Hematopoietic multipotent progenitor cell (in vitro differentiated cells): ENCODE data around the gene SPDYE4. TPM values are rescaled to one million over a fixed set of nuclear protein-coding genes. Genes with fewer than 3 reads are reported as not detected.
"Not testable (repeated sequence)": the region's sequence is repeated elsewhere in the genome, so short reads cannot be mapped to it uniquely, and the experiment has no call there.

Experiments used
- DNase-seq, 3 donors: peaks; one replicate each; pipeline ENCODE4 v3.0.0-alpha.2; 2011 to 2015; ENCODE audit warnings: low read depth in 2 of 3, low spot score in 2 of 3
- total RNA-seq: library from RNA; depleted of rRNA; stranded (reverse); fragments of >200 nt; gene quantifications from one replicate; pipeline ENCODE4 v1.2.3, GENCODE V29; 2012

Gene SPDYE4, protein sequence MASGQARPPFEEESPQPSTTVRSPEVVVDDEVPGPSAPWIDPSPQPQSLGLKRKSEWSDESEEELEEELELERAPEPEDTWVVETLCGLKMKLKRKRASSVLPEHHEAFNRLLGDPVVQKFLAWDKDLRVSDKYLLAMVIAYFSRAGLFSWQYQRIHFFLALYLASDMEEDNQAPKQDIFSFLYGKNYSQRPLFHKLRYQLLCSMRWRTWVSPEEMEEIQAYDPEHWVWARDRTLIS
- total RNA-seq = not detected

GRCh38 chr17:8758137-8758596 lies at the start of gene SPDYE4:
Gene SPDYE4 (minus strand): TSS chr17:8758546. CDS start chr17:8758382, 164 bp downstream.
- DNase-seq = no peak

DNA sequence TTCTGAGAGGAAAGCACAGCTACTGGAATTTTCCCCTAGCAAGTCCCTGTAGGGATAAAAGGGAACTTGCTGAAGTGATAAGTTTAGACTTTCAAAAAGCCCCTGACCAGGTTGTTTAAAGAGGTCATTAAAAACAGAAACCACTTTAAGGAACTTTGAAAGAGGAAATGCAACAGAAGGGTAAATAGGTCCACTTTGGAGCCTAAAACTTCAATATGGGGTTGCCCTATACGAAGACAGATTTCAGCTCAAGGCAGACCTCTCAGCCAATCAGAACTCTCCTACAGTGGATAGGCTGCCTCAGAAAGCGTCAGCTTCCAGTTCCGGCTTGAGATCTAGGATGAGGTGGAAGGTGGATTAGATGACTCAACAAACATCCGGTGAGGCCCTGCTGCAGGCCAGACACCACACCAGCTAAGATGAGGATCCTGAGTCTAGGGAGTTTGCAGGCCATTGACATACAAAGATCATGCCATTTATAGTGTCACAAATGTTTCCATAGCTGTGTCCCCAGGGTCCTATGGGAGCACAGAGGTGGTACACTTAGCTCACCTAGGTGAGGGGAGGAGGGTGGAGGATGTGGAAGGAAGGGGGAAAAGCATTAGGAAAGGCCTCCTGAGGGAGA lies 48.7 kb upstream of the SPDYE4 start:
- DNase-seq = peak in 2 of 3 donors; percentile 14 to 34

GRCh38 chr17:8806253-8806925 lies 48.0 kb upstream of the SPDYE4 start:
- no peak for DNase-seq

DNA sequence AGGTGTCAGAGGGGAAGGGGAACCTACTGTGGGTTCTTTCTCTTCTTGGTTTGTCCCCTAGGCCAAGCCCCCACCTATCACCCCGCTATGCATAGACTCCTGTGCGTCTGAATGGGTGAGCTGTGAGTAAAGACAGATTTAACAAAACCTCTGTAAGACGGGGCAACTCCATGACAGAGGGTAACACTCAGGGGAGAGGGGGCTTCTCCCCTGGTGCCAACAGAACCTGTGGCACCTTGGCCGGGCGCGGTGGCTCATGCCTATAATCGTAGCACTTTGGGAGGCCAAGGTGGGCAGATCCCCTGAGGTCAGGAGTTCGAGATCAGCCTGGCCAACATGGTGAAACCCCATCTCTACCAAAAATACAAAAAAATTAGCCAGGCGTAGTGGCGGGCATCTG lies 47.0 kb upstream of the SPDYE4 start:
- not testable (repeated sequence) for DNase-seq

- DNase-seq = peak in 1 of 3 donors; percentile 45
Observed at GRCh38 chr17:8803531-8804420, 45.4 kb upstream of the SPDYE4 start.

DNA sequence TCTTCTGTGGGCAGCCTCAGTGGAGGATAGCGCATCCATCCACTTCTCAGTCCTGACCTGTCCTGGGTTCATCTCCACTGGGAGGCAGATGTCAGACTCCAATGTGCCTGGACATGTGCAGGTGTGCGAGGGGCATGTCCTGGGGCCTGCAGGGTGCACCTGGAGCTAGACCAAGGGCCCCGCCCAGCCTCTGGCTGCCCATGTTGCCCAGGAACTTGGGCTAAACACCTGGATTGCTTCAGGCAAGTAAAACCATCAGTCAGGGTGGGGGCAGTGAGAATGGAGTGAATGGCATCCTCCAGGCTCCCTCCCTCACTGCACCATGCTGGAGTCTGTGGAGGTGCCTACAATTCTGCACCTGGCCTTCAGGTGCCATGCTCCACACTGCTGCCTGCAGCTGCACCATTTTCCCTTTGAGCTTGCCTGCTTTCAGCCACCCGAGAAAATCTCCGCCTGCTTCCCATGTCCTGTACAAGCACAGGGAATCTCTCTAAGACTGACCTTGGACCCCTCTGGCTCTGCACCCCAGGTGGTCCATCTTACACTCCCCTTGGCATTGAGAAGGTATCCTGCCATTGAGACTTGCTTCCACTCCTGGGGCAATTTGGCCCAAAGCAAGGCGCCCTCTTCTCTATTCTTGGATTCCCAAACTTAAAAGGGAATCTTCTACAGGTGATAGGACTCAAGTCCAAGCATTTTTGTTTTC lies 42.9 kb upstream of the SPDYE4 start:
- DNase-seq = no peak

GRCh38 chr17:8800656-8801055 lies 42.3 kb upstream of the SPDYE4 start:
- no peak for DNase-seq

DNA sequence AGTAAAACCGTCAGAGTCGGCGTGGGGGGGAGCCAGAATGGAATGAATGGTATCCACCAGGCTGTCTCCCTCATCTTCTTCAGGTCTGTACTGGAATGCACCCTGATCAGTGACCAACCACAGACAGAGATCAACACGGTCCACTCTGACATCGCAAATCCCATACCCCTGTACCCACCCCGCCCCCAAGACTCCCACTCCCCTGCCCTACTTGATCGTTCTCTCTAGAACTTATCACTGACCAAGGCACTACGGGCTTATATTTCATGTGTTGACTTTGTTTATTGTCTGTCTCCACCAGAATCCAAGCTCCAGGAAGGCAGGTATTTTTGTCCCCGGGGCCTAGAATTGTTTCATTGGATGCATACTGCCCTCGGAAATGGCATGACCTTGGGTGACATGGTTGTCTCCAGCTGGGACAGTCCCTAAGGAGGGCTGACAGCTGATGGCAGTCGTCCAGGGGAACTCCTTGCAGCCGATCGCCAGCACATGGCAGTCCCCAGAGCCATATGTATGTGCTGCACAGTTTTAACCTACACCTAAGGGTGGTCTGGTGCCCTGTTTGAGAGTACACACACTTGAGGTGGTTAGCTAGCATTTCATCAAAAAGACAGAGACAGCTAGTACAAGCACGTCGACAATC lies 41.3 kb upstream of the SPDYE4 start:
- DNase-seq = no peak

DNA sequence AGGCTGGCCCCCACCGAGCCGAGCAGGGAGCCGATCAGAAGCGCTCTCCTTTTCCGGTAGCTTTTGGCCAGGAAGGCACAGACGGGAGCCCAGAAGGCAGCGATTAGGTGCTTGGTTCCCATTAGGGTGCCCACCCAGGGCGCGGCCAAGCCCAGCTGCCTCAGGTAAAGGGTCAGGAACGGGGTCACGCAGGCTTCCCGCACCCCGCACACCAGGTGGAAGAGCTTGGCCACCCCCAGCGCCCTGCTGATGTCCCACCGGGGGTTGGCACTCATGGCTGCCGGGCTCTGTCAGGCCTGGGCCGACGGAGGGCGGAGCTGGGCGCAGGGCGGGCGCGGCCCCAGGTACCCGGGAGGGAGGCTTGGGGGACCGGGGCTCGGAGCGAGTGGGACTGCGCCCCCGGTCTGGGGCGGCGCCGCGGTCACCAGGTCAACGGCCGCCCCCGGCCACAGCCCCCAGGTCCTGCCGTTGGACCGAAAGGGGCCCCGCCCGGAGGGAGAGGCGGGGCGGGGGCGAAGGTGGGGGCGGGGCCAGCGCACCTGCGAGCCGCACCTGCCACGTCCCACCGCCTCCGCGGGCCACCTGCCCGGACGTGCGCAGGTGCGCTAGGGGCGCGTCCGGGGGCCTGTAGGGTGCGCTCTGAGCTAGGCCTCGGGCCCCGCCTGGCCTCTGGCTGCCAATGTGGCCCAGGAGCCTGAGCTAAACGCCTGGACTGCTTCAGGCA lies 40.7 kb upstream of the SPDYE4 start, which contains the start of gene MFSD6L:
TSS of gene MFSD6L (minus strand) at position 520 of the 724 bp plus-strand sequence. CDS start at position 275, 245 bp downstream.
- peak in 2 of 3 donors; percentile 28 to 34 for DNase-seq

GRCh38 chr17:8798176-8798845 lies 40.0 kb upstream of the SPDYE4 start:
- no peak for DNase-seq

DNA sequence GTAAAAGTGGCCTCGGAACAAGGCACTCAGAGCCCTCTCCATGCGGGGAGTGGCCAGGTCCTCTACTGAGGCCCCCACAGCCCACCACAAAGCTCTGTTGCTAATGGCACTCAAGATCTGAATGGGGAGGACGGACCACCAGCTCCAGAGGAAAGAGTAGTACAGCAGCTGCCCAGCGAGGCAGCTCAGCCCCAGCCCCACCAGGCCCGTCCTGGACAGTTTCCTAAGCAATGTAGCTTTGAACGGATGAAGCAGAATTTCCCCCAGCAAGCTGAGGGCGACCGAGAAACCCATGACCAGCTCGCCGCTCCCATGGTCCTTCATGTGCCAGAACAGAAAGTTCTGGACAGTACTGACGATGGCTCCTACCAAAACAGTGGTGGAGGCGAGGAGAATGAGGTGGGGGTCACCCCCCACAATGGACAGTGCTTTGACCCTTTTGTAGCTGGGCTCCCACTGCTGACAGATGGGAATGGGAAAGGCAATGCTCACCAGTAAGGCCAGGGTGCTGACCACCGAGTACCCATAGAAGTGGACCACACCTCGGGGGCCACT lies 39.4 kb upstream of the SPDYE4 start:
- DNase-seq = no peak

DNA sequence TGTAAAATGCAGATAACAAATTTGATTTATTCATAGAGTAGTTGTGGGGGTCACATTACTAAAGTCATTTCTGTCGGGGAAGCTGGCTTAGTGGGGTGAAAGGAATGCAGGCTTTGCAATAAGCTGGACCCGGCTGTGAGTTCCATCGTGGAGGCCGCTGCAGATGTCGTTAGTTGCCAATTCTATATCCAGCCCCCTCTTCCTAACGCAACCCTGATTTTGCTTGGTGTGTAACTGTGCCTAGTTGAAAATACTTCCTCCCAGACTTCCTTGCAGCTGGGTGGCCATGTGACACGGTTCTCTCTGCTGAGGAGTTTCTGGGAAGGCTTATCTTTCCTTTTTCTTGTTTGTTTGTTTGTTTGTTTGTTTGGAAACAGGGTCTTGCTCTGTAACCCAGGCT lies 36.3 kb upstream of the SPDYE4 start:
- no peak for DNase-seq

GRCh38 chr17:8793649-8794048 lies 35.3 kb upstream of the SPDYE4 start:
- no peak for DNase-seq

GRCh38 chr17:8792646-8793045 lies 34.3 kb upstream of the SPDYE4 start:
- DNase-seq = no peak

GRCh38 chr17:8791910-8792270 lies 33.5 kb upstream of the SPDYE4 start:
- peak in 2 of 3 donors; percentile 14 to 36 for DNase-seq

DNA sequence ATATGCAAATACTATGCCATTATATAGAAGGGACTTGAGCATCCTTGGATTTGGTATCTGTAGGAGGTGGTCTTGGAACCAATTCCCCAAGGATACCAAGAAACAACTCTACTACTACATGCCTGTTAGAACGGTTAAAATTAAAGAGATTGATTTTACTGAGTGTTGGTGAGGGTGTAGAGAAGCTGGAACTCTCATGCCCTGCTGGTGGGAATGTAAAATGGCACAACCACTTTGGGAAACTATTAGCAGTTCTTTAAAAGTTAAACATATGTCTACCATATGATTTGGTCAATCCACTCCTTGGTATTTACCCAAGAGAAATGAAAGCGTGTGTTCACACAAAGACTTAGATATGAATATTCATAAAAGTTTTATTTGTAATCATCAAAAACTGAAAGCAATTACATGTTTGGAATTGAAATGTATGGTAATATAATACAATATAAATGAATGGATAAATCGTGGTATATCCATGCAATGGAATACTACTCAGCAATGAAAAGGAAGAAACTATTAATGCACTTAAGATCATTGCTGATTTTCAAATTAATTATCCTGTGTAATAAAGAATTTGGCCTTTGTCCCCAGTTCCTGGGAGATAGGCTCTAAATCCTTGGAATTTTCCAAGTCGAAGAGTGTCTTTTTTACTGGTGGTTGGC lies 33.0 kb upstream of the SPDYE4 start:
- DNase-seq = no peak

DNA sequence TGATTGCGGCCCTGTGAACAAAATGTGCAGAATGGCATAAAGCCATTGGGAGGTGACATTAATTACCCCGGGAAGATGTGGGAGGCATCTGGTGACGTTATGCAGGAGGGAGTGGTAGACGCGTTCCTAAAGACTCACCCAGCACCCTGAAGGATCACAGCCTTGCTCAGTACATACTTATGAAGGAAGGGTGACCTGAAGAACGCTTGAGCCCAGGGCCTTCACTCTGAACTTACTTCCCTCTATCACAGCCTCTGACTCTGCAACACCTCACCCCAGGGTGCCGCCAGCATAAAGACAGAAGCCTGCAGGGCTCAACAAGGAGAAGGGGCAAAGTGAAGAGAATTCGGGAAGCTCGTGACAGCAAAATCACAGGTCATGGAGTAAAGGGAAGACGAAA lies 31.4 kb upstream of the SPDYE4 start:
- DNase-seq = no peak

DNA sequence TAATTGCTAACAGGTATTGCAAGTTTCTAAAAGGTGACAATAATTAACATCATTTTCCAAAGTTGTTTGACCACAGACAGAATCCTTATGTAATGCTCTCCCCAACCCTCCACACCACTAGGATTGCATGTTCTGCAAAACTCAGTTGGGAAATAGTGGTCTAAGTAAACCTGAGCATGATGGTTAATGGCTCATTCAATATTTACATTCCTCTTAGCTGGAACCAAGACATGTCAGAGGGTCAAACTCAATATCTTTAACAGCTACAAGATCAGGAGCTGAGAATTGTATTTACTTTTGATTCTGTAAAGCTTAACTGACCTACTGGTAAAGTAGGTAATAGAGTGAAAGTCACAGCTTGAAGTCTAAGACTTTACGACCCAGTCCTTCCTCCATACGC lies 30.7 kb upstream of the SPDYE4 start:
- DNase-seq = no peak
